Astrocyte (in vitro differentiated cells and primary cell): Measurements from ENCODE around the gene ELAVL3.

Experiments
- CTCF ChIP-seq: IDR thresholded peaks from 2 replicates; pipeline ENCODE4 v1.5.1; 2011; ENCODE audit warnings: low read depth, mild to moderate bottlenecking, inconsistent platforms, low read length, moderate library complexity; ENCODE audit not compliant: insufficient read depth
- EZH2 ChIP-seq: IDR thresholded peaks from 2 replicates; pipeline ENCODE4 v1.6.1; 2012; ENCODE audit warnings: mild to moderate bottlenecking, low read length, inconsistent platforms; ENCODE audit not compliant: insufficient read depth

- TF ChIP-seq CTCF = no peak
- TF ChIP-seq EZH2 = no peak
Observed at GRCh38 chr19:11506967-11507366, 26.1 kb upstream of the ELAVL3 start.
